KMS-11 (cell line): Measurements from ENCODE around the gene CCDC93.

Experiments used
- H2AFZ ChIP-seq: fragments of 200-600 bp; sonication (generic); 2 replicates; pipeline ENCODE4 v1.6.1; 2016; ENCODE audit warnings: antibody characterized with exemption, mixed run types, low read depth
- H3K27ac ChIP-seq: fragments of 200-600 bp; sonication (generic); 2 replicates; pipeline ENCODE4 v1.6.1; 2016; ENCODE audit warnings: mild to moderate bottlenecking, mixed run types
- H3K27me3 ChIP-seq: fragments of 200-600 bp; sonication (generic); 2 replicates; pipeline ENCODE4 v1.6.1; 2017; ENCODE audit warnings: mild to moderate bottlenecking, low read depth, mixed run types, moderate library complexity; ENCODE audit not compliant: insufficient read depth
- H3K36me3 ChIP-seq: fragments of 200-600 bp; sonication (generic); 2 replicates; pipeline ENCODE4 v1.6.1; 2017; ENCODE audit warnings: mild to moderate bottlenecking, mixed run types; ENCODE audit not compliant: insufficient read depth
- H3K4me1 ChIP-seq: fragments of 200-600 bp; sonication (generic); 2 replicates; pipeline ENCODE4 v1.6.1; 2016; ENCODE audit warnings: mild to moderate bottlenecking, low read depth, mixed run types; ENCODE audit not compliant: poor library complexity, severe bottlenecking
- H3K4me2 ChIP-seq: fragments of 200-600 bp; sonication (generic); 2 replicates; pipeline ENCODE4 v1.7.0; 2016; ENCODE audit warnings: mild to moderate bottlenecking, mixed run types
- H3K4me3 ChIP-seq: fragments of 200-600 bp; sonication (generic); IDR thresholded peaks from 2 replicates; pipeline ENCODE4 v1.6.1; 2017; ENCODE audit warnings: low read depth, low read length, mixed read lengths; ENCODE audit not compliant: insufficient read depth
- H3K79me2 ChIP-seq: fragments of 200-600 bp; sonication (generic); 2 replicates; pipeline ENCODE4 v1.6.1; 2016; ENCODE audit warnings: low read depth, mixed run types; ENCODE audit not compliant: insufficient read depth
- H3K9ac ChIP-seq: fragments of 200-600 bp; sonication (generic); 2 replicates; pipeline ENCODE4 v1.6.1; 2016; ENCODE audit warnings: mild to moderate bottlenecking, mixed run types
- H4K20me1 ChIP-seq: fragments of 200-600 bp; sonication (generic); 2 replicates; pipeline ENCODE4 v1.6.1; 2016; ENCODE audit warnings: mild to moderate bottlenecking, mixed run types; ENCODE audit not compliant: insufficient read depth
- CTCF ChIP-seq: fragments of 200-600 bp; sonication (generic); conservative IDR thresholded peaks from 2 replicates; pipeline ENCODE4 v1.6.1; 2017; ENCODE audit warnings: low read depth, mild to moderate bottlenecking, antibody characterized with exemption, low read length, moderate library complexity, mixed read lengths

Gene CCDC93

GRCh38 chr2:117973498-117974082, 40.3 kb downstream of the CCDC93 start:
- TF ChIP-seq CTCF, result no peak
- Histone ChIP-seq H3K27me3 (no peaks in the 10 kb centered on the region), H3K79me2 (no peaks in the 10 kb centered on the region), H3K4me3 (no peak overlapping the region), H3K4me1 (no peaks in the 10 kb centered on the region), H2AFZ (no peak overlapping the region), H3K9ac (no peak overlapping the region), H4K20me1 (no peaks in the 10 kb centered on the region), H3K36me3 (no peaks in the 10 kb centered on the region), H3K4me2 (no peak overlapping the region), H3K27ac (no peak overlapping the region)

GRCh38 chr2:117972476-117973123, 41.3 kb downstream of the CCDC93 start:
- H3K27ac ChIP-seq, result no peak overlapping the region
- H3K4me1 ChIP-seq, result no peaks in the 10 kb centered on the region
- TF ChIP-seq CTCF, result no peak
- H3K4me3 ChIP-seq, result no peak overlapping the region
- H4K20me1 ChIP-seq, result no peaks in the 10 kb centered on the region
- H3K36me3 ChIP-seq, result no peaks in the 10 kb centered on the region
- no peak overlapping the region for H3K4me2 ChIP-seq
- no peak overlapping the region for H3K9ac ChIP-seq
- no peaks in the 10 kb centered on the region for H3K79me2 ChIP-seq
- no peaks in the 10 kb centered on the region for H3K27me3 ChIP-seq
- H2AFZ ChIP-seq, result no peak overlapping the region

- Histone ChIP-seq H4K20me1 (no peaks in the 10 kb centered on the region), H3K4me1 (no peaks in the 10 kb centered on the region), H3K9ac (no peak overlapping the region), H3K27me3 (no peaks in the 10 kb centered on the region), H2AFZ (no peak overlapping the region), H3K4me3 (no peak overlapping the region), H3K36me3 (no peaks in the 10 kb centered on the region), H3K4me2 (no peak overlapping the region), H3K27ac (no peak overlapping the region), H3K79me2 (no peaks in the 10 kb centered on the region)
- TF ChIP-seq CTCF, result no peak
Observed at GRCh38 chr2:117968722-117969121, 45.1 kb downstream of the CCDC93 start.

- no peak overlapping the region for H2AFZ ChIP-seq
- no peaks in the 10 kb centered on the region for H3K79me2 ChIP-seq
- no peak for TF ChIP-seq CTCF
- no peaks in the 10 kb centered on the region for H3K36me3 ChIP-seq
- no peaks in the 10 kb centered on the region for H3K27me3 ChIP-seq
- no peak overlapping the region for H3K9ac ChIP-seq
- no peak overlapping the region for H3K27ac ChIP-seq
- no peaks in the 10 kb centered on the region for H3K4me1 ChIP-seq
- no peaks in the 10 kb centered on the region for H4K20me1 ChIP-seq
- no peak overlapping the region for H3K4me3 ChIP-seq
- H3K4me2 ChIP-seq, result no peak overlapping the region
Observed at GRCh38 chr2:117967977-117968718, 45.7 kb downstream of the CCDC93 start.
